ENCODE data around the gene PTPRE.

Gene PTPRE

GRCh38 chr10:127906548-127907377, at the start of gene PTPRE:
Gene PTPRE, plus strand, starts transcription at chr10:127907103. Its CDS starts 133,779 bp downstream, at chr10:128040882.
- DNase-seq (ENCODE audit: low read depth, low spot score): no peak
- no peaks in the 10 kb centered on the region for H3K9me3 ChIP-seq (ENCODE audit: low read depth, low read length)
- TF ChIP-seq FOXP2 (optimal IDR thresholded peaks at IDR 0.05; ENCODE audit: control extremely low read depth, extremely low read length, insufficient read depth) (no peak), EZH2 (IDR thresholded peaks at IDR 0.05) (no peak), POLR2AphosphoS5 (IDR thresholded peaks at IDR 0.05; ENCODE audit: borderline replicate concordance, low read depth, low read length) (no peak)
- H3K9ac ChIP-seq (ENCODE audit: insufficient read length): no peak within 1 kb of the TSS
- H3K36me3 ChIP-seq (ENCODE audit: insufficient read depth, low read length): no peaks in the 10 kb centered on the region
- no peak within 1 kb of the TSS for H3K27ac ChIP-seq
- no peak within 1 kb of the TSS for H3K4me3 ChIP-seq

- TF ChIP-seq EZH2 (IDR thresholded peaks at IDR 0.05) (no peak), POLR2AphosphoS5 (IDR thresholded peaks at IDR 0.05; ENCODE audit: borderline replicate concordance, low read depth, low read length) (no peak), FOXP2 (optimal IDR thresholded peaks at IDR 0.05; ENCODE audit: control extremely low read depth, extremely low read length, insufficient read depth) (no peak)
- no peak for DNase-seq (ENCODE audit: low read depth, low spot score)
- Histone ChIP-seq H3K9ac (ENCODE audit: insufficient read length) (no peak overlapping the region), H3K36me3 (ENCODE audit: insufficient read depth, low read length) (no peaks in the 10 kb centered on the region), H3K9me3 (ENCODE audit: low read depth, low read length) (no peaks in the 10 kb centered on the region), H3K27ac (no peak overlapping the region), H3K4me3 (no peak overlapping the region)
These were observed 46.3 kb upstream of the PTPRE start for GRCh38 chr10:127860592-127860991.

GRCh38 chr10:127863231-127863825, 43.6 kb upstream of the PTPRE start:
- Histone ChIP-seq H3K4me3 (no peak overlapping the region), H3K9me3 (ENCODE audit: low read depth, low read length) (no peaks in the 10 kb centered on the region), H3K9ac (ENCODE audit: insufficient read length) (no peak overlapping the region), H3K27ac (no peak overlapping the region), H3K36me3 (ENCODE audit: insufficient read depth, low read length) (no peaks in the 10 kb centered on the region)
- no peak for TF ChIP-seq FOXP2 (optimal IDR thresholded peaks at IDR 0.05; ENCODE audit: control extremely low read depth, extremely low read length, insufficient read depth)
- TF ChIP-seq EZH2 (IDR thresholded peaks at IDR 0.05): no peak
- no peak for TF ChIP-seq POLR2AphosphoS5 (IDR thresholded peaks at IDR 0.05; ENCODE audit: borderline replicate concordance, low read depth, low read length)
- DNase-seq (ENCODE audit: low read depth, low spot score): no peak

DNA sequence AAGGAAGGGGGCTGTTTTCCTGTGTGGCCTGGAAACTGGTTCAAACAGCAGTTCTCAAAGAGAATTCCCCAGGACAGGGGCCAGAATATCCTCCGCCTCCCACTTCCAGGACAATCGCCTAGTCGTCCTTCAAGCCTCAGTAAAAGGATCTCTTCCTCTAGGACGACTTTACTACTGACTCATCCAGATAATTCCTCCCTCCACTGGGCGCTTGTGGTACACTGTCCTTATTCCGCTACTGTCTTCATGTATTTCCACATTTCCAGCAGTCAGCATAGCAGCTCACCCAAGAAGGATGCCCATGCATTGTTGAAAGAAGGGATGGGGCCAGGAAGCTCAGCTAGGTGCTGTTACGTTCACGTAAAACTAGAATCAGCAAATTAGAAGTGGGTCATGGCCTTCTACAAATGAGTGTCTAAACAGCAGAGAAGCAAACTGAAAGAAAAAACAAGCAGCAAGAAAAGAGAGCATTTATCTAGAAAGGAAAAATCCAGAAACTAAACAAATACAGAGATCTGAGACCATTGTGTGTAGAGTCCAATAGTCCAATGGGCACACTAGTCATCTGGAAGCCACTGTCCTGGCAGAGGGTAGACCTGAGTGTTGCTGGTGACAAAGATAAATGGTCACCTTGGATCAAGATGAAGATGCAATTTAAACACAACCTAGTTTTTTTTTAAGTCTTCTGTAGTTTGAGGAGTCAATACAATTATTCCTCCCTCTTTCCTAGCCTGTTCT, 40.5 kb upstream of the PTPRE start:
- no peak for DNase-seq (ENCODE audit: low read depth, low spot score)
- Histone ChIP-seq H3K36me3 (ENCODE audit: insufficient read depth, low read length) (no peaks in the 10 kb centered on the region), H3K9ac (ENCODE audit: insufficient read length) (no peak overlapping the region), H3K27ac (no peak overlapping the region), H3K4me3 (no peak overlapping the region), H3K9me3 (ENCODE audit: low read depth, low read length) (no peaks in the 10 kb centered on the region)
- TF ChIP-seq POLR2AphosphoS5 (IDR thresholded peaks at IDR 0.05; ENCODE audit: borderline replicate concordance, low read depth, low read length) (no peak), EZH2 (IDR thresholded peaks at IDR 0.05) (no peak), FOXP2 (optimal IDR thresholded peaks at IDR 0.05; ENCODE audit: control extremely low read depth, extremely low read length, insufficient read depth) (no peak)

GRCh38 chr10:127867805-127868204, 39.1 kb upstream of the PTPRE start:
- no peak overlapping the region for H3K4me3 ChIP-seq
- no peak overlapping the region for H3K9ac ChIP-seq (ENCODE audit: insufficient read length)
- no peaks in the 10 kb centered on the region for H3K36me3 ChIP-seq (ENCODE audit: insufficient read depth, low read length)
- DNase-seq (ENCODE audit: low read depth, low spot score): no peak
- H3K9me3 ChIP-seq (ENCODE audit: low read depth, low read length): no peaks in the 10 kb centered on the region
- TF ChIP-seq EZH2 (IDR thresholded peaks at IDR 0.05) (no peak), POLR2AphosphoS5 (IDR thresholded peaks at IDR 0.05; ENCODE audit: borderline replicate concordance, low read depth, low read length) (no peak), FOXP2 (optimal IDR thresholded peaks at IDR 0.05; ENCODE audit: control extremely low read depth, extremely low read length, insufficient read depth) (no peak)
- H3K27ac ChIP-seq: no peak overlapping the region

DNA sequence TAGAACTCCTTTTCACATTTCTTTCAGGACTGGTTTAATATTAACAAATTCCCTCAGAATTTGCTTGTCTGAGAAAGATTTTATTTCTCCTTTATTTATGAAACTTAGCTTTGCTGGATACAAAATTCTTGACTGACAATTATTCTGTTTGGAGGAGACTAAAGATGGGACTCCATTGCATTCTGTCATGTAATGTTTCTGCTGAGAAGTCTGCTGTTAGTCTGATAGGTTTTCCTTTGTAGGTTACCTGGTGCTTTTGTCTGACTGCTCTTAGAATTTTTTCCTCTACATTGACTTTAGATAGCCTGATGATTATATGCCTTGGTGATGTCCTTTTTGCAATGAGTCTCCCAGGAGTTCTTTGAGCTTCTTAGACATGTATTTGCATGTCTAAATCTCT, 37.6 kb upstream of the PTPRE start:
- Histone ChIP-seq H3K9ac (ENCODE audit: insufficient read length) (no peak overlapping the region), H3K4me3 (no peak overlapping the region), H3K9me3 (ENCODE audit: low read depth, low read length) (no peaks in the 10 kb centered on the region), H3K36me3 (ENCODE audit: insufficient read depth, low read length) (no peaks in the 10 kb centered on the region), H3K27ac (no peak overlapping the region)
- no peak for DNase-seq (ENCODE audit: low read depth, low spot score)
- TF ChIP-seq POLR2AphosphoS5 (IDR thresholded peaks at IDR 0.05; ENCODE audit: borderline replicate concordance, low read depth, low read length): no peak
- TF ChIP-seq EZH2 (IDR thresholded peaks at IDR 0.05): no peak
- no peak for TF ChIP-seq FOXP2 (optimal IDR thresholded peaks at IDR 0.05; ENCODE audit: control extremely low read depth, extremely low read length, insufficient read depth)

DNA sequence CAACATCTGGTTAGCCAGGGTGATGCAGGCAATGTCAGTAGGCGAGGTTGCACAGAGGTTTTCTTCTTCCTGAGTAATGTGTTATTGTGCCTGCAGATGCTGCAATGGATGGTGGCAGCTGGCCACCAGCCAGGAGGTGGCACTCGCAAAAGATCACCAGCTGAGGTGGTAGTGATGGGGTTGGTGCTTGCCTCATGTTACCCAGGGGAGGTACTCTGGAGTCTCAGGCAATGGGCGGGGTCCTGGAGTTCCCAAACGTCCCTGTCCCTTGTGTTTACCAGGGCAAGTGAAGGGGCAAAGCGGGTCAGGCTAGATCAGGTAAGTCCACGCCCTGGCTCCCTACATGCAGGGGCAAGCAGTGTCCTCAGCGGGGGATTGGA, 35.3 kb upstream of the PTPRE start:
- DNase-seq (ENCODE audit: low read depth, low spot score): no peak
- Histone ChIP-seq H3K4me3 (no peak overlapping the region), H3K27ac (no peak overlapping the region), H3K9ac (ENCODE audit: insufficient read length) (no peak overlapping the region), H3K9me3 (ENCODE audit: low read depth, low read length) (no peaks in the 10 kb centered on the region), H3K36me3 (ENCODE audit: insufficient read depth, low read length) (no peaks in the 10 kb centered on the region)
- TF ChIP-seq EZH2 (IDR thresholded peaks at IDR 0.05) (no peak), POLR2AphosphoS5 (IDR thresholded peaks at IDR 0.05; ENCODE audit: borderline replicate concordance, low read depth, low read length) (no peak), FOXP2 (optimal IDR thresholded peaks at IDR 0.05; ENCODE audit: control extremely low read depth, extremely low read length, insufficient read depth) (no peak)
